Ramos (cell line): Measurements from ENCODE around the gene CD84.
"Not testable (repeated sequence)": the region's sequence is repeated elsewhere in the genome, so short reads cannot be mapped to it uniquely, and the experiment has no call there.

Experiments used
- in situ Hi-C: fragments of 300-500 bp; cut with MboI; formaldehyde crosslinking; loops from one replicate; pipeline ENCODE4 v1.14.3; 2022; ENCODE audit warnings: low sequenced_read_pairs; ENCODE audit not compliant: unreplicated experiment

CD84 gene

DNA sequence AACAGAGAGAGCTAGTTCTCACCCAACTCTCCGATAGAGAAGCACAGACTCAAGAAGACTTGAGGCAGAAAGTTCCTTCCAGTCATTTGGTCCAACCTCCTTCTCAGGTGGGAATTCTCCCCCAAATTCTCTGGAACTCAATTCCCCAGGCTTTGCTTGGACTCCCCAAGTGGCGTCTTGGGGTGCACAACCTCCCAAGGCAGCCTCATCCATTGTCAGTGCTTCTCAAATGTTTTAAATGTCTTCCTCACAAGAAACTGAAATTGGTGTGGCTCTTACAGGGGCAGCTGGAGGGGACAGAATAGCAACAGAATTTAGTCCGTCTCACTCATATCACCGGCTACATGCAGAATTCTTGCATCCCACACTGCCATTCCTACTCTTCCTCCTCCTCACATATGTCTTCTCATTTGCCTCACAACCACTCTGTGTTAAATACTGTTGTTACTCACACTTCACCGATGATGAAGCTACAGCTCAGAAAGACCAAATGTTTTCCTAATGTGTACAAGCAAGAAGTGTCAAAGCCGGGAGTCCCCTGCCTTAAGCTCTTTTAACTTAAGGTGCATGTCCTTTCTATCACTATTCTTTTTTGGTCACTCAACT lies 33.4 kb upstream of the CD84 start:
- in situ Hi-C loops = loop anchor here (10.0 to 25.0 kb wide), 2 partner anchors 418 to 500 kb away; partner anchors contain the start of genes ATP1A2 and CASQ1

DNA sequence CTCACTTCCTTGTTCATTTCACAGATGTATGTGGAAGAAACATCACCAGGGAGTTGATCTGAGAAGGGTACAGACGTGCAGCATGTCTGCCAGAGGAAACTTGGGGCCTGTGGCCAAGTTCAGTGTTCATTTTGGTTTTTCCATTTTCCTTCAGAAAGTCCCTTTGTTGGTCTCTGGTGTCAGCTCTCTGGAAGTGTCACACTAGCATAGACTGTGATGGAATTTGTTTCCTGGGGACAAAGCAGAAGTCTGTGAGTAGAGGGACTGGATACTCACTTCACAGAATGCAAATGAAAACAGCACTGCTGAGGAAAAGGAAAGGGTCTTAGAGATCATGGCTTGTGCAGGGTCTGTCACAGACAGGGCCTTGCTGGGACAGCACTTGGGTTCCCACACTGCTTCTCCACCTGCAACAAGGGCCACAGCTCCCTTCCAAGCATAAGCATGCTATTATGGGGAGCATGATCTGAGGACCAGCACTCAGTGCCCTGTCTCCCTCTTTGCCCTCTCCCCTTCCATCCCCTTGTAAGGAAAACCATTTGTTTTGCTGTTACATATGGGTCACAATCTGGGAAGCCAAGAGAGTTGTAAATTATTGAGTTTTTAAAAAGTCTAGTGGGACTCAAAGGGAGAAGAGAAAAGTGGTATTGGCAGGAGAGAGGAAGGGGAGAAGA lies 31.4 kb upstream of the CD84 start:
- in situ Hi-C loops = loop anchor here (10.0 to 25.0 kb wide), 2 partner anchors 416 to 498 kb away; partner anchors contain the start of genes ATP1A2 and CASQ1

DNA sequence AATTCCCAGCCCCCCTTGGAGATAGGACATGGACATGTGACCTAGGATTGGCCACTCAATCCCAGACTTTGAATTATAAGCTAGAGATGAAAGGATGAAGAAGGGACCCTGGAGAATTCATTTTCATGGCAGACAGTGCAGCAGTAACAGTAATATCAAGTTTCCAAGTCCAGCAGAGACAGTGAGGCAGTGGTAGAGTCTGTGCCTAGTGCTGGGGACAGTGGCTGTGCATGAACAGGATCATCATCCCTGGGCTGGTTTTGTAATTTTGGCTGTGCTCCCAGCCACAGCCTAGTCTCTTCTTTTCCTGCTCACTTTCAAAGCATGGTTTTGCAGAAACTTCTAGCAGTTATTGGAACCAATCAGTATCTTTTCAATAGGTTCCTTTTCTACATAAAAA lies 29.6 kb upstream of the CD84 start:
- in situ Hi-C loops = loop anchor here (5.0 to 25.0 kb wide), 2 partner anchors 182 to 497 kb away; partner anchors contain the start of gene ATP1A2

DNA sequence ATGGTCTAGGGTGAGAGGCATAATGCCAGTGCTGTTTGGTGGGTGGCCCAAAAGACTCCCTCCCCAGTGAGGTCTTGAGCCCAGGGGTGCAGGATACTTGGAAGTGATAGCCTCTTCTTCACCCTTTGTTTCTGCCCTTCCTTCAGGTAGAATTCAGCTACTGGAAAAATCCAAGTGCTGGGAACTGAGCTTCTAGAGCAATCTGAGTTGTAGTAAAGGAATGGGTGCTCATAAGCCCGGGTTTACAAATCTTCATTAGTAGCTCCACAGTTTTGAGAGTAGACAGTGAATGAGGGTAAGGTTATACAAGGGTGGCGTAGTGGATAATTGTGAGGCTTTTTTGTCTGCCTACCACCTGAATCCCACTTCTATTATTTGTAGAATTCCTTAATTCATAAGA lies 29.2 kb upstream of the CD84 start:
- in situ Hi-C loops = loop anchor here (5.0 to 25.0 kb wide), 2 partner anchors 181 to 496 kb away; partner anchors contain the start of gene ATP1A2

DNA sequence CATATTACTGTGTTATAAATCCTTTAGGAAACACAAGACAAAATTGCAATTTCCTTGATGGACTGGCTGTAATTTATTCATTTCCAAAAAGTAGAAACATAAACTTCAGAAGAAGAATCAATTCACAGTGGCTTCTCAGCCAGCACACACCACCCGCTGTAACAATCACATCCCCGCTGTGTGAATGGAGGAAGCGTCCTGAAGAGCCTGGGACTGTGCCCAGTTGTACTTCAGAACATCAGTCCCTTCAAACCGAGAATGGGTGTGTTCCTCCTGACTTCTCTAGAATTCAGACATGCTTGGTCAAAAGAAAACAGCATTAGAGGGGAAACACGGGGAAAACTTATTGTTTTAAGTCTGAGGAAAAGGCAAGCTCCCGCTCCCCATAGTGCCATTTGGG lies 28.8 kb upstream of the CD84 start:
- in situ Hi-C loops = loop anchor here (5.0 to 25.0 kb wide), 2 partner anchors 181 to 496 kb away; partner anchors contain the start of gene ATP1A2

DNA sequence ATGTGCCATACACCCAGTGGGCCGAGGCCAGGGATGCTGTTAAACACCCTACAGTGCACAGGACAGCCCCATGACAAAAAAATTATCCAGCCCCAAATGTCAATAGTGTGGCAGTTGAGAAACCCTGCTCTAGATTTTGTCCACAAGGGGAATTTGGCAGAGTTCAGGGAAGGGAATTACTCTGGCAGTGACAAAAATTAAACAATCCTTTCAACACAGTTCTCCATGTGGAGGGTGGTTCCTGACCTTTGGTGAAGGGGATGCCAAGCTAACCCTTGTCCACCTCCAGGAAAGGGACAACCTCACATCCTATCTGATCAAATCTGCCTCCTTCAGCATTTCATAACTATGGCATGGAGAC lies 28.4 kb upstream of the CD84 start:
- in situ Hi-C loops = loop anchor here (5.0 to 25.0 kb wide), 2 partner anchors 180 to 495 kb away; partner anchors contain the start of gene ATP1A2

DNA sequence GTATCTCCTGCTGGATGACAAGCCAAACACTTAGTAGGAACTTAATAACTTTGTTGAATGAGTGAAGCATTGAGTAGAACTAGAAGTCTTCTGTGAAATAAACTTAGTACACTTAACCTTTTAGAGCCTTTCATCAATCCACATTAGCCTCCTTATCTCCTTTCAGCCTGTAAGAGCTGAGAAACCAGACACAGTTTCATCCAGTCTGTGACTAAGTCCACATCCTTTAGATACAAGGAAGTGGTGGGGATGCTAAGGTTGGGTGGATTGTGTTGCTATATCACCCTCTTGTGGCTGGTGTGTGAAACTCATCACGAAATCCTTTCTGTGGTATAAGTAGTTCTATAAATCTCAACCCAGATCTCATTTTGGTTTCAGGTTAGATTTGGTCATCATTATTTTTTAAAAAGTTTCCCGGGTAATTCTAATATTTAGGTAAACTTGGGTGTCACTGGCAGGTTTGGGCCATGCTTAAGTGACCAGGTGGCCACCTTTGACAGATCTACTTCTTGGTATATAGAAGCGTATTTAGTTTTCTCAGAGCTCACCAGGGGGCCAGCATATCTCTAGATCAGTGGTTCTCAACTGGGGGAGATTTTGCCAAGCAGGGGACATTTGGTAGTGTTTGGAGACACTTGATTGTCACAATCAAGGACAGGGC lies 27.8 kb upstream of the CD84 start:
- in situ Hi-C loops = loop anchor here (5.0 to 25.0 kb wide), 2 partner anchors 180 to 495 kb away; partner anchors contain the start of gene ATP1A2

DNA sequence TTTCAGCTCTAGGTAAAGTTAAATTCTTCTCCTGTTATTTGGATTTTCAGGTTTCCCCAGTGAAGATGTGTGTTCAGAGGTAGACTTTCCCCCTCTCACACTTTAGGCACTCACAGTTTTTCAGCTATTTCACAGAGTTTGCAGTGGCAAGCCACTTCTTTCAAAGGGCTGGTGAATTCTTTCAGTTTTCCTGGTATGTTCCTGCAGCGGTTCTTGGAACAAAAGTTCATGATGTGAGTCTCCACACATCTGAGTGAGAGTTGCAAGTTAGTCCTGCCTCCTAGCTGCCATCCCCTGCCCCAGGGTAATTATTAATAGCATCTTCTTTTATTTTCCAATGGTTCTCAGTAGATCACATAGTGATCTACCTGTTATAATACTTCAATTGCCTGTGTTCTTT lies 27.3 kb upstream of the CD84 start:
- in situ Hi-C loops = loop anchor here (5.0 to 25.0 kb wide), 2 partner anchors 179 to 494 kb away; partner anchors contain the start of gene ATP1A2

DNA sequence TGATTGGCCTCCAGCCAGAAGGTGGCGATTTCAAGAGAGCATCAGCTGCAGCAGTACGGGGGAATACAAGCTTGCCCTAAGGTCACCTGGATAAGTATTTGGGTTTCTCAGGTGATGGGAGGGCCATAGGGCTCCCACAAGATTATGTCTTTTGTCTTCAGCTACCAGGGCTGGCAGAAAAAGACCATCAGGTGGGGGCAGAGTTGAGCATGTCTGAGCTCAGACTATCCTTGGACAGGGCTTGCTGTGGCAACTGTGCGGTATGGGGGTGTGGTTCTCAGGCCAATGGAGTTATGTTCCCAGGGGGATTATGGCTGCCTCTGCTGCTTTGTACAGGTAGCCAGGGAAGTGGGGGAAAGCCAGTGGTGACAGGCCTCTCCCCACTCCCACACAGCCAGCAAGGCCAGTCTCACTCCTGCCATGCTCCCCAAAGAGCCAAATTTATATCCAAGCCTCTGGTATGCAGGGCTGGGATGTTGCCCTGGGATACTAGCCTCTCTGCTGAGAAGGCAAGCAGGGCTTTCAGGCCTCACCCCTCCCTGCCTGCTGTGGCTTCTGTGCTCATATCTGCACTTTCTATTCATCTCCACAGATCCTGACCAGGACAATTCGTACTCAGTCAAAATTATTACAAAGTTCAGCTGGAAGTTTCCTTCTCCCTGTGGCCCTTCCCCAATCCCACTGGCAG lies 26.6 kb upstream of the CD84 start:
- in situ Hi-C loops = loop anchor here (5.0 to 25.0 kb wide), 2 partner anchors 179 to 494 kb away; partner anchors contain the start of gene ATP1A2

DNA sequence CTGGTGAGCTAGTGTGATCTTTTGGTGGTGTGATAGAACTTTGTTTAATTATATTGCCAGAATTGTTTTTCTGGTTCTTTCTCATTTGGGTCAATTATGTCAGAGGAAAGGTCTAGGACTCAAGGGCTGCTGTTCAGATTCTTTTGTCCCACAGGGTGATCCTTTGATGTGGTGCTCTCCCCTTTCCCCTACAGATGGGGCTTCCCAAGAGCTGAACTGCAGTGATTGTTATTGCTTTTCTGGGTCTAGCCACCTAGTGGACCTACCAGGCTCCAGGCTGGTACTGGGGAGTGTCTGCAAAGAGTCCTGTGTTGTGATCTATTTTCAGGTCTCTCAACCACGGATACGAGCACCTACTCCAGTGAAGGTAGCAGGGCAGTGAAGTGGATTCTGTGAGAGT lies 25.9 kb upstream of the CD84 start:
- in situ Hi-C loops = loop anchor here (5.0 to 25.0 kb wide), 2 partner anchors 178 to 493 kb away; partner anchors contain the start of gene ATP1A2

DNA sequence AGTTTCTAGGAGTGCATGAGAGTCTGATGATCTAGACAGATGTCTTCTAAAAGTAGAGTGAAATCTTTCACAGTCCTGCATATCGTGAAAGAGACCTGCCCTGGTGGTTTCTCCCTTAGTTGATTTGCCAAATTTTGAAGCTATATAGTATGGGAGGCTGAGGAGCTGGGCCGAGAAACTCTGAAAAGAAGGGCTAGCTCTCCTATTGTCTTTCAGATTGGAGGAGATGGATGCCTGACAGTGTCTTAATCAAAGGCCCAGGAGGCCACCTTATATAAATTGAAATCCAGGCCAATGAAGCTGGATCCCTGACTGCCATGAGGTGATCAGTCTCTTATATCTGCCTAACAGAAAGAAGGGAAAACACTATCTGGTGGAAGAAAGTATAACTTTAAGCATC lies 18.4 kb upstream of the CD84 start:
- in situ Hi-C loops = no loop called here

DNA sequence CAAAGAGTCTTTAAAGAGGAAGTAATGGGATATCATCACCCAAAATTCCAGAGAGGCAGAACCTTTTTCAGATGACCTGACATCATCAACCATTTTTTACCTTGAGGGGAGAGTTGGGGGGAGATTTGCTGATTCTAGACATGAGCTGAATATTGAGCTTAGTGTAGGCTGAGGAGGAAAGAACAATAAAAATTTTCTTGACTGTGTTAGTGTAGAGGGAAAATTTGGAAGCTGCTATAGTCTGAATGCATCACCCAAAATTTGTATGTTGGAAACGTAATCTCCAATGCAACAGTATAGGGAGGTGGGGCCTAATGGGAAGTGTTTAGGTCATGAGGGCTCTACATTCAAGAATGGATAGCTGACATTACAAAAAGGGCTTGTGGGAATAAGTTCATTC lies 17.8 kb upstream of the CD84 start:
- in situ Hi-C loops = no loop called here

DNA sequence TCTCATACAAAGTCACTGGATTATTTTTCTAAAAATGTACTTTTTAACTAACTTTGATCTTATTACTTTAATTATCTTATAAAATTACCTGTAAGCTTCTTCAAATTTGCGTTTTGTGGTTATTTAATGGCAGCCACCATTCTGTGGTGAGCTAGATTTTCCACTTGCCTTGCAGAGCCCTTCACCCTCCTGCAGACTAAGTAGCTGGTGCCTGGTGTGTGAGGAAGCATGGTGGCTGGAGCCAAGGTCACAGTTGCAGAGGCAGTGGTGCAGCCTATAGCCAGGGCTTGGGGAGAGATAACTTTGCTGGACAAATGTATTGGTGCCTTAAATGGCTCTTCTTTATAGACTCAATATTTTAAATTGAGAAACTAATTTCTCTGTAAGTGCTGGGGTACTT lies 11.2 kb upstream of the CD84 start:
- in situ Hi-C loops = no loop called here

DNA sequence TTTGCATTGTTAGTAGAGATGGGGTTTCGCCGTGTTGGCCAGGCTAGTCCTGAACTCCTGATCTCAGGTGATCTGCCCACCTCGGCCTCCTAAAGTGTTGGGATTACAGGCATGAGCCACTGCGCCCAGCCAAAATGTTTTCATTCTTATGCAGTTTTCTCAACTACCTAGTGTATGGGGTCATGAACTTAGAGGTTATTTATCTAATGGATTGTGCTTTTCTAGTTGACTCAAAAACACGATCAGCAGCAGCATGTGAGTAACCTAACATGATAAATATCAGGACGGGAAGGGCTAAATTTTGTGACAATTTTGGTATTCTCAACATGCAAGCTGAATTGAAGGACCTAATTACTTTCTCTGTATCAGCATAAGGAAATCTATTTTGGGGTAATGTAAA lies 9.2 kb upstream of the CD84 start:
- in situ Hi-C loops = no loop called here

DNA sequence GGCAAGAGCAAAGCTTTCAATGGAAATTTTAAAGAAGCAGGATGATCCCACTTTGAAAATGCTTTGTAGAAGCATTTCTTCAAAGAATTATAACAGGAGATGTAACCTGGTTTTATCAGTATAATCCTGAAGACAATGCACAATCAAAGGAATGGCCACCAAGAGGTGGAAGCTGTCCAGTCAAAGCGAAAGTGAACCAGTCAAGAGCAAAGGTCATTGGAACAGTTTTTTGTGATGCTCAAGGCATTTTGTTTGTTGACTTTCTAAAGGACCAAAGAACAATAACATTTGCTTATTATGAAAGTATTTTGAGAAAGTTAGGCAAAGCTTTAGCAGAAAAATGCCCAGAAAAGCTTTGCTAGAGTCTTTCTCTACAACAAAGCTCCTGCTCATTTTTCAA lies 5.5 kb upstream of the CD84 start:
- in situ Hi-C loops = no loop called here

DNA sequence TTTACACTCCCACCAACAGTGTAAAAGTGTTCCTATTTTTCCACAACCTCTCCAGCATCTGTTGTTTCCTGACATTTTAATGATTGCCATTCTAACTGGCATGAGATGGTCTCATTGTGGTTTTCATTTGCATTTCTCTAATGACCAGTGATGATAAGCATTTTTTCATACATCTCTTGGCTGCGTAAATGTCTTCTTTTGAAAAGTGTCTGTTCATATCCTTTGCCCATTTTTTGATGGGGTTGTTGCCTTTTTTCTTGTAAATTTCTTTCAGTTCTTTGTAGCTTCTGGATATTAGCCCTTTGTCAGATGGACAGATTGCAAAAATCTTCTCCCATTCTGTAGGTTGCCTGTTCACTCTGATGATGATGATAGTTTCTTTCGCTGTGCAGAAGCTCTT lies 3.7 kb upstream of the CD84 start:
- in situ Hi-C loops = not testable (repeated sequence)

DNA sequence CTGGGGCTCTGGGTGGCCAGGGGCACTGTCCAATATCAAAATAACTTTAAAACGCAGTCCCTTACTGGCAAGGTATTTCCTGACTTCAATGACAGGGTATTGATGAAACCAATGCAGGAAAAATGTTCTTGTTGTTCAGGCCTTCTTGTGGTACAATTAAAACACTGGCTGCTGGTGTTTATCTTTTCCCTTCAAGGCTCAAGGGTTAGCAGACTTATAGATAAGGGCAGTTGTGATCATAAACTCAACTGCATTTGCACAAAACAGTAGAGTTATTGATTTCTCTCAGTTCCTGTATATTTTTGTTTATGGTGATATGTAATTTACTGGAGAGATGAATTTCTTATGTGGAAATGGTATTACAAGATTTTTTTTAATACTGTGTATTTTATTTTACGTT lies 2.7 kb upstream of the CD84 start:
- in situ Hi-C loops = no loop called here

DNA sequence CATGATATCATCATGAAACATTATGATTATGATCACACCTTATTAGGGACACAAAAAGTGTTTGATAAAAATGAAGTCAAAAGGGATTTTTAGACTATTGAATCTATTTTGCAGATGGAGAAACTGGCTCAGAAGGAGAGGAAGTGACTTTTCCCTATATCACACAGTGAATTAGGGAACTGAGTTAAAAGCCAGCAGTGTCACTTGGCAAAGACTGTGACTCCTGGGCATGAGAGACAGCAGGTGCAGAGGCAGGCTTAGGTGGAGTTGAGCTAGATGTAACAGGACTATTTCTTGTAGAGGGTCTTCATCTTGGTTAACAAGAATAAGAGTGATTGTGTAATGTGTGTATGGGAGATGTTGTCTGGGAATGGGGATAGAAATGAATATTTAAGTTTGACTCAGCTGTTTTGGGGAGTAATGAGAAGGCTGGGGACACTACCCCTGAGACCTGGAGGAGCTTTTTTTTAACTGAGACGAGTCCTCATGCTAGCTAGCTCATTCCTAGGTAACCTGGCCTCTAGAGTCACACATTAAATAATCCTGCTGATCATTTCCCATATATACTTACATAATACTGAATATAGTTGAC lies 1.0 kb upstream of the CD84 start:
- in situ Hi-C loops = no loop called here

DNA sequence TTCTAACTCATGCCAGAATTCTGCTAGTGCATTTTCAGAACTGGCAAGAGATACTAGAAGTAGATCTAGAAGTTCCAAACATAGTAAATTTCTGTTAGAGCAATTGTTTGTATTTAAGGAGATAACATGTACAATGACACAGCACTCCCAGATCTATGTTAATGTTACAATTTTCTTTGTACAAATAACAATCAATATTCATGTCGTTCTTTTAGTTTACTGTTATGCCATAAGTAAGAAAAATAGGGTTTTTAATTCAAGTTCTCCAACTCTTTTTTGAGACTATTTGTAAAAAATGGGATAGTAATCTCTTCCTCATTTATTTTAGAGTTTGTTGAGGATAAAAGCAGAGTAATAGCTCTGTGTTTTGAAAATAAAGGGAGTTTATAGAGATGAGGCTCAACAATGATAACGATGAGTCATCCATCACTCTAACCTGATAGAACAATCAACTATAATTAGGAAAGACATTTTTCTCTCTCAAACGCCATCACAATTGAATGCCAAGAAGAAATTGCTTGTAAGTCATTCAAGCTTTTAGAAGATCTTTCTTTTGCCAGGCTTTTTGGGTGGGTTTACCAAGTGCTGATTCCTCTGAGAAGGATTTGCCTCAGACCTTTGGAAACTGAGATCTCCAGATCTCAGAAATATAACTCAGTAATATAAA lies 638 bp downstream of the CD84 start:
- in situ Hi-C loops = no loop called here

DNA sequence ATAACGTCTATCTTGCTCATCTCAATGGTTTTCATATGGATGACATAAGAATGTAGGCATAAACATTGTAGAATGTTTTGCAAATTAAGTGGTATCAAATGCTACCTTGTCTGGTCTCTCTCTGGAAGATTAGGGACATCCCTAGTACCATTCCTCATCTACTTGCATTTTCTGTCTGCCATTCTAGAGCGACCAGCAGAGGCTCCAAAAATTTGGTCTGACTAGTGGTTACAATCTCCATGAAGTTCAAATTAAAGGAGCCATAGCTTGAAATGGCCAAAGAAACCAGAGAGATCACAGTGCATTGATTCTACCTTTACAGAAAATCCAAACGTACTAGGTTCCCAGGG lies 1.1 kb downstream of the CD84 start:
- in situ Hi-C loops = no loop called here
